OCI-LY7 (cell line): ENCODE measurements around the gene EPX.

ENCODE experiments used
- EZH2phosphoT487 ChIP-seq: fragments of 200-600 bp; sonication (generic); IDR thresholded peaks from 2 replicates; pipeline ENCODE4 v1.6.1; 2018; ENCODE audit warnings: low read depth, borderline replicate concordance, mild to moderate bottlenecking, mixed run types, antibody characterized with exemption, low read length, moderate library complexity, mixed read lengths
- TF ChIP-seq, protein P1 (sequence below): fragments of 200-600 bp; sonication (generic); conservative IDR thresholded peaks from 2 replicates; pipeline ENCODE4 v1.5.1; 2014; ENCODE audit warnings: mild to moderate bottlenecking, antibody characterized with exemption, low read length, moderate library complexity, mixed read lengths

- TF ChIP-seq EZH2phosphoT487 = no peak
- TF ChIP-seq, protein P1, sequence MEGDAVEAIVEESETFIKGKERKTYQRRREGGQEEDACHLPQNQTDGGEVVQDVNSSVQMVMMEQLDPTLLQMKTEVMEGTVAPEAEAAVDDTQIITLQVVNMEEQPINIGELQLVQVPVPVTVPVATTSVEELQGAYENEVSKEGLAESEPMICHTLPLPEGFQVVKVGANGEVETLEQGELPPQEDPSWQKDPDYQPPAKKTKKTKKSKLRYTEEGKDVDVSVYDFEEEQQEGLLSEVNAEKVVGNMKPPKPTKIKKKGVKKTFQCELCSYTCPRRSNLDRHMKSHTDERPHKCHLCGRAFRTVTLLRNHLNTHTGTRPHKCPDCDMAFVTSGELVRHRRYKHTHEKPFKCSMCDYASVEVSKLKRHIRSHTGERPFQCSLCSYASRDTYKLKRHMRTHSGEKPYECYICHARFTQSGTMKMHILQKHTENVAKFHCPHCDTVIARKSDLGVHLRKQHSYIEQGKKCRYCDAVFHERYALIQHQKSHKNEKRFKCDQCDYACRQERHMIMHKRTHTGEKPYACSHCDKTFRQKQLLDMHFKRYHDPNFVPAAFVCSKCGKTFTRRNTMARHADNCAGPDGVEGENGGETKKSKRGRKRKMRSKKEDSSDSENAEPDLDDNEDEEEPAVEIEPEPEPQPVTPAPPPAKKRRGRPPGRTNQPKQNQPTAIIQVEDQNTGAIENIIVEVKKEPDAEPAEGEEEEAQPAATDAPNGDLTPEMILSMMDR = no peak
Observed at GRCh38 chr17:58236394-58236793, 43.9 kb downstream of the EPX start.
